GM10248 (cell line): ENCODE results near the gene UPK2.

Source experiments
- CTCF ChIA-PET: fragments of 300-600 bp; sonication (Branson Sonifier 250); formaldehyde crosslinking; extraction: SDS; loops from one replicate; lab custom pipeline; 2021; ENCODE audit warnings: antibody characterized with exemption; lab: Yijun Ruan, JAX
- POLR2A ChIA-PET: fragments of 350-650 bp; sonication (Branson Sonifier 250); formaldehyde crosslinking; extraction: SDS; loops from one replicate; lab custom pipeline; 2020; ENCODE audit warnings: antibody characterized with exemption; lab: Yijun Ruan, JAX
- DNase-seq: peaks from one replicate; pipeline ENCODE4 v3.0.0; 2012; ENCODE audit errors: extremely low spot score
- CTCF ChIP-seq: IDR thresholded peaks from 2 replicates; pipeline ENCODE4 v1.5.1; 2012; ENCODE audit warnings: mild to moderate bottlenecking, low read depth; ENCODE audit errors: extremely low read depth, missing control alignments, control extremely low read depth

The UPK2 gene

DNA sequence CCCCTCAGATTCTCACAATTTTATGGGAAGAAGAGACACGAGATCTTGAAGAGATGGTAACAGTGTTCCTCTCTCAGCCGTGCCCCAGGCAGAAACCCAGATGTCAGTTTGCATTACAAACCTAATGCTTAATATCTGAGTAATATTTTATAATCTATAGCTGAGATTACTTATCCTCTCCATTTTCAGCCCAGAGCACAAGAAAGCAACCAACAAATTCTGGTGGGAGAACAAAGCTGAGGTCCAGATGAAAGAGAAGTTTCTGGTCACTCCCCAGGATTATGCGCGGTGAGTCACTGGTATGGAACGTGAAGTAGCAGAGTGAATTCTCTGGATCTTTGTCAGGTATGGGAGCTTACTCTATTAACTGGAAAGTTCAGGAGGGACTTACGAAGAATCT, 42.7 kb downstream of the UPK2 start:
- TF ChIP-seq CTCF = no peak
- CTCF ChIA-PET = no interaction called here
- POLR2A ChIA-PET = no interaction called here
- DNase-seq = no peak

GRCh38 chr11:119000906-119001305, 44.8 kb downstream of the UPK2 start:
- no peak for TF ChIP-seq CTCF
- CTCF ChIA-PET = interaction anchor here (1.3 to 1.6 kb wide), 2 partner anchors 12 to 17 kb away, joined by 3 read pairs; partner anchors contain the start of gene RPS25
- POLR2A ChIA-PET = no interaction called here

GRCh38 chr11:119006656-119007055, 50.6 kb downstream of the UPK2 start:
- no peak for DNase-seq
- TF ChIP-seq CTCF = no peak
- ChIA-PET CTCF (interaction anchor here (1.3 to 1.7 kb wide), 2 partner anchors 10 to 45 kb away, joined by 3 to 5 read pairs; no protein-coding TSS in a partner anchor), POLR2A (interaction anchor here (0.7 kb wide), 1 partner anchor 86 kb away, joined by 5 read pairs; no protein-coding TSS in a partner anchor)

More at GRCh38 chr11:119000906-119001305, 44.8 kb downstream of the UPK2 start:
- no peak for DNase-seq
